ENCODE results near the gene MTMR6.

The MTMR6 gene

GRCh38 chr13:25310891-25311290, 23.6 kb upstream of the MTMR6 start:
- no peak for DNase-seq (ENCODE audit: extremely low read depth, low read depth)
- H3K4me3 ChIP-seq (replicated peaks; ENCODE audit: low read depth, low read length), result no peak overlapping the region
- no peak for TF ChIP-seq CTCF (IDR thresholded peaks at IDR 0.05; ENCODE audit: low read depth, low read length, missing control alignments)

GRCh38 chr13:25306671-25307464, 19.6 kb upstream of the MTMR6 start:
- H3K4me3 ChIP-seq (replicated peaks; ENCODE audit: low read depth, low read length), result no peak overlapping the region
- no peak for TF ChIP-seq CTCF (IDR thresholded peaks at IDR 0.05; ENCODE audit: low read depth, low read length, missing control alignments)
- no peak for DNase-seq (ENCODE audit: extremely low read depth, low read depth)

GRCh38 chr13:25302121-25302520, 14.8 kb upstream of the MTMR6 start:
- no peak for TF ChIP-seq CTCF (IDR thresholded peaks at IDR 0.05; ENCODE audit: low read depth, low read length, missing control alignments)
- H3K4me3 ChIP-seq (replicated peaks; ENCODE audit: low read depth, low read length), result peak overlapping the region; percentile 95
- no peak for DNase-seq (ENCODE audit: extremely low read depth, low read depth)

- H3K4me3 ChIP-seq (replicated peaks; ENCODE audit: low read depth, low read length), result peak within 1 kb of the TSS; percentile 95
- TF ChIP-seq CTCF (IDR thresholded peaks at IDR 0.05; ENCODE audit: low read depth, low read length, missing control alignments), result no peak
- DNase-seq (ENCODE audit: extremely low read depth, low read depth), result peak; percentile 82
These were observed 14.2 kb upstream of the MTMR6 start, which contains the start of gene NUP58 for GRCh38 chr13:25301347-25302113. NUP58 (plus strand) TSS chr13:25301625; CDS start chr13:25301774, 149 bp downstream.

- no peak for DNase-seq (ENCODE audit: extremely low read depth, low read depth)
- peak overlapping the region; percentile 95 for H3K4me3 ChIP-seq (replicated peaks; ENCODE audit: low read depth, low read length)
- no peak for TF ChIP-seq CTCF (IDR thresholded peaks at IDR 0.05; ENCODE audit: low read depth, low read length, missing control alignments)
These were observed 13.6 kb upstream of the MTMR6 start for GRCh38 chr13:25300861-25301346.

GRCh38 chr13:25295701-25296100, 8.4 kb upstream of the MTMR6 start:
- no peak for DNase-seq (ENCODE audit: extremely low read depth, low read depth)
- no peak overlapping the region for H3K4me3 ChIP-seq (replicated peaks; ENCODE audit: low read depth, low read length)
- TF ChIP-seq CTCF (IDR thresholded peaks at IDR 0.05; ENCODE audit: low read depth, low read length, missing control alignments), result no peak

Data from HFF-Myc (cell line).